Stimulated activated naive CD8-positive, alpha-beta T cell treated with anti-CD3 and anti-CD28 coated beads, Interleukin-15, Interleukin-2, amounts not matched to agents 100 ng/mL and 50 ng/mL, for 24 hours (primary cell): ENCODE results near the gene SLC38A9.

Source experiments
- H3K27ac Mint-ChIP-seq: one replicate; pipeline ENCODE4 v1.8.0; 2021; ENCODE audit warnings: mild to moderate bottlenecking, mixed read lengths
- H3K27me3 Mint-ChIP-seq: one replicate; pipeline ENCODE4 v1.8.0; 2021; ENCODE audit warnings: mixed read lengths
- H3K36me3 Mint-ChIP-seq: one replicate; pipeline ENCODE4 v1.8.0; 2021; ENCODE audit warnings: low read depth, mixed read lengths
- H3K4me1 Mint-ChIP-seq: one replicate; pipeline ENCODE4 v1.8.0; 2021; ENCODE audit warnings: low read depth, mixed read lengths
- H3K4me3 Mint-ChIP-seq: one replicate; pipeline ENCODE4 v1.8.0; 2021; ENCODE audit warnings: mild to moderate bottlenecking, mixed read lengths
- H3K9me3 Mint-ChIP-seq: one replicate; pipeline ENCODE4 v1.8.0; 2021; ENCODE audit warnings: mixed read lengths

Gene SLC38A9

DNA sequence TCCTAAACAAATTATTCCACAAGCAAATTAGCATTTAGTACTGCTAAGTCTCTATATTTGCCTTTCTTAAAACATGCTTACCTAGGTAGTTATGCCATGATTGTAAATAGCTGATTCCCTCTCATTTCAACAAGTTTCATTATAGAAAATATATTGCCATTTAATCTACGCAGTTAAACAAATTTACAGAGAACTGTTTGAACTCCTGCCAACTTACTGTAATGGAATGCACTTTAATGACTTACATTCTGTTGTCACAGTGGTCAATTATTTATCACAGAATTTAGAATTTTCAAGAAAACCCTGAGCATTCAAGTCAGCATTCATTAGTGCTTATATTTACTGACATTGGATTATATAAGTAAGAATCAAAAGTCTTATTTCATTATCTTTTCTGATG is 19.6 kb downstream of the SLC38A9 start:
- no peaks in the 10 kb centered on the region for H3K4me1 Mint-ChIP-seq
- no peaks in the 10 kb centered on the region for H3K9me3 Mint-ChIP-seq
- no peak overlapping the region for H3K27ac Mint-ChIP-seq
- H3K4me3 Mint-ChIP-seq: no peak overlapping the region
- H3K36me3 Mint-ChIP-seq: peaks cover 6% of the 10 kb centered on the region
- H3K27me3 Mint-ChIP-seq: no peaks in the 10 kb centered on the region

DNA sequence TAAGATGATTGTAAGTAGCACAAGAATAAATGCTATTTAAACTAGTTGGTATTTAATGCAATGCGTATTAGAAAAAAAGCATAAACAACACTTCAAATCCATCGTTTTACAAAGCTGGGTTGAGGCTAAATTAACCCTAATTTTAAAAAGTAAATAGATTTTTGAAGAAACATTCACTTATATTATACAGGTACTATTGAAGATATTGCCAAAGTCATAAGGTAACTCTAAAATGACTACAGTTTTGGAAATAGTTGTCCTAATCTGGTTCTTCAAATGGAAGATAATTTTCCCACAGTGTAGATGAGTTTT is 20.1 kb downstream of the SLC38A9 start:
- Mint-ChIP-seq H3K36me3 (peaks cover 2% of the 10 kb centered on the region), H3K4me3 (no peak overlapping the region), H3K27ac (no peak overlapping the region), H3K9me3 (no peaks in the 10 kb centered on the region), H3K27me3 (no peaks in the 10 kb centered on the region), H3K4me1 (no peaks in the 10 kb centered on the region)

- H3K4me1 Mint-ChIP-seq: no peaks in the 10 kb centered on the region
- H3K9me3 Mint-ChIP-seq: no peaks in the 10 kb centered on the region
- no peaks in the 10 kb centered on the region for H3K27me3 Mint-ChIP-seq
- no peaks in the 10 kb centered on the region for H3K36me3 Mint-ChIP-seq
- no peak overlapping the region for H3K4me3 Mint-ChIP-seq
- no peak overlapping the region for H3K27ac Mint-ChIP-seq
Measured at GRCh38 chr5:55691265-55692105, 20.6 kb downstream of the SLC38A9 start.

GRCh38 chr5:55682071-55682470 is 30.1 kb downstream of the SLC38A9 start:
- H3K27ac Mint-ChIP-seq: no peak overlapping the region
- H3K9me3 Mint-ChIP-seq: no peaks in the 10 kb centered on the region
- H3K4me1 Mint-ChIP-seq: no peaks in the 10 kb centered on the region
- no peaks in the 10 kb centered on the region for H3K27me3 Mint-ChIP-seq
- peaks cover 4% of the 10 kb centered on the region for H3K36me3 Mint-ChIP-seq
- no peak overlapping the region for H3K4me3 Mint-ChIP-seq

DNA sequence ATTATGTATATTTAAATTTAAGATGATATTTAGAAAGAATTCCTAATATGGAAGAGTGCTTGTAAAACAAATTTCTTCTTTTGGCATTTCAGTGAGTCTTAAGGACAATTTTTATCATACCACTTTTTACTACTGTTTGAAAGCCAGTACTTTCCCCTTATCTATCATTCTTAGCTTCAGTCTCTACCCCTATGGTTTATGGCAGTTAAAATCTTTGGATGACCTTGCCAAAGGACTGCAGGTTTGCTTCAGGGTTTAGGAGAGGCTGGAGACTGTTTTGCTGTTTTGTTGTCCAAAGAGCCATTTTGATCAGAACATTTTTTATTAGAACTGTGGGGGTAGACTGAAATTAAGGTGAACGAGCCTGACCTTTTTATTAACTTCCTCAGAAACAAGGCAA is 30.8 kb downstream of the SLC38A9 start:
- no peak overlapping the region for H3K27ac Mint-ChIP-seq
- peaks cover 4% of the 10 kb centered on the region for H3K36me3 Mint-ChIP-seq
- no peak overlapping the region for H3K4me3 Mint-ChIP-seq
- H3K4me1 Mint-ChIP-seq: no peaks in the 10 kb centered on the region
- H3K9me3 Mint-ChIP-seq: no peaks in the 10 kb centered on the region
- H3K27me3 Mint-ChIP-seq: no peaks in the 10 kb centered on the region

GRCh38 chr5:55680353-55680752 is 31.8 kb downstream of the SLC38A9 start:
- no peaks in the 10 kb centered on the region for H3K27me3 Mint-ChIP-seq

GRCh38 chr5:55679556-55679955 is 32.6 kb downstream of the SLC38A9 start:
- Mint-ChIP-seq H3K27me3 (no peaks in the 10 kb centered on the region), H3K9me3 (no peaks in the 10 kb centered on the region), H3K4me1 (no peaks in the 10 kb centered on the region), H3K27ac (no peak overlapping the region), H3K36me3 (peaks cover 4% of the 10 kb centered on the region), H3K4me3 (no peak overlapping the region)

More at GRCh38 chr5:55680353-55680752, 31.8 kb downstream of the SLC38A9 start:
- Mint-ChIP-seq H3K9me3 (no peaks in the 10 kb centered on the region), H3K4me3 (no peak overlapping the region), H3K27ac (no peak overlapping the region), H3K4me1 (no peaks in the 10 kb centered on the region), H3K36me3 (peaks cover 4% of the 10 kb centered on the region)

DNA sequence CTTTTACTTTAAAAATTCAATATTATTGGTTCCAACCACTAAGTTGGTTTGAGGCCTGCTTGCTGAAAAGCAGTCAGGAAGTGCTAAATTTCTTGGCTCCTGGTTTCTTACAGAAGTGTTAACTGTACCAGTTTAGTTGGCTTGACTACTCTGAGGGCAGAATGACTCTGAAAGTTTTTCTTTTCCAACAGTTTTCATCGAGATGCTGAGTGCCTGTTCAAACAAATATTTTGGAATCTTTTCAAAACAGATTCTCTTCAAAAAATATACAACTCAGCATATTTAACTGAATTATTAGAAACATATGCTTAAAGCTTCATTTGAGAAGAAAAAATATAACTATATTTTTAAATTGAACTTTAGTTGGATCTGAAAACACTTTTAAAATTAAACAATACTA is 37.0 kb downstream of the SLC38A9 start:
- H3K27me3 Mint-ChIP-seq: no peaks in the 10 kb centered on the region
- H3K36me3 Mint-ChIP-seq: peaks cover 6% of the 10 kb centered on the region
- no peaks in the 10 kb centered on the region for H3K9me3 Mint-ChIP-seq
- H3K27ac Mint-ChIP-seq: no peak overlapping the region
- no peak overlapping the region for H3K4me3 Mint-ChIP-seq
- H3K4me1 Mint-ChIP-seq: no peaks in the 10 kb centered on the region

DNA sequence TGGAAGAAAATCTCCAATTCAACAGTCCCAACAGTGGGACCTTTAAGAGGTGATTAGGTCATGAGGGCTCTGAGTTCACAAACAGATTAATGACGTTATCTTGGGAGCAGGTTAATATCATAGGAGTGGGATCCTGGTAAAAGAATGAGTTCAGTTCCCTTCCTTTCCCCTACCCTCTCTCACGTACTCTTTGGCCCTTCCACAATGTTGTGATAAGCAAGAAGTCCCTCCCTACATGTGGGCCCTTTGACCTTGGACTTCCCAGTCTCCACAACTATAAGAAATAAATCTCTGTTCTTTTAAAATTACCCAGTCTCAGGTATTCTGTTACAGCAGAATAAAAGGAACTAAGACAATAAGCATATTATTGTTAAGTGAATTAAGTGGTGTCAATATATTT is 37.8 kb downstream of the SLC38A9 start:
- H3K4me3 Mint-ChIP-seq: no peak overlapping the region
- no peak overlapping the region for H3K27ac Mint-ChIP-seq
- H3K27me3 Mint-ChIP-seq: no peaks in the 10 kb centered on the region
- no peaks in the 10 kb centered on the region for H3K4me1 Mint-ChIP-seq
- peaks cover 6% of the 10 kb centered on the region for H3K36me3 Mint-ChIP-seq
- H3K9me3 Mint-ChIP-seq: no peaks in the 10 kb centered on the region

DNA sequence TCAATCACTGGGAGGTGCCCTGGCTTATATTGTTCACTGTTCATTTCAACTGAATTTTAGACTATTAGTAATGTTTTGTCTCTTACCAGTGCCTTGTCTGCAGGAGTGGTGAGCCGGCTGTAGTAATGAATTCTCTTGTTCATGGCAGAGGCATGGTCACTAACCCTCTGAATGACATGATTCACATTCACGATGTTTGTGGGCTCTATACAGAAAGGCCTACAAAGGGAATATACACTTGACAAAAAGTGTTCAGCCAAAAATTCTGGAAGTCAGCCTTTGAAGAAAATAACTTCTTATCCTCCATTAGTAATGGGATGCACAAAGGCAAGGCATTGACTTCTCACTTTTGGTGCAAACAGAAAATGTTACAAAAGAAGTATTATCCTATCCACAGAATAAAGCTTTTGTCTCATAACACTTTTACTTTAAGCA is 39.6 kb downstream of the SLC38A9 start:
- Mint-ChIP-seq H3K4me1 (no peaks in the 10 kb centered on the region), H3K9me3 (no peaks in the 10 kb centered on the region), H3K27ac (peak overlapping the region; percentile 36), H3K36me3 (peaks cover 23% of the 10 kb centered on the region), H3K4me3 (no peak overlapping the region), H3K27me3 (no peaks in the 10 kb centered on the region)

GRCh38 chr5:55671975-55672374 is 40.1 kb downstream of the SLC38A9 start:
- Mint-ChIP-seq H3K27me3 (no peaks in the 10 kb centered on the region), H3K9me3 (no peaks in the 10 kb centered on the region), H3K36me3 (peaks cover 25% of the 10 kb centered on the region), H3K4me1 (no peaks in the 10 kb centered on the region), H3K4me3 (no peak overlapping the region), H3K27ac (peak overlapping the region; percentile 36)

GRCh38 chr5:55668356-55668755 is 43.8 kb downstream of the SLC38A9 start:
- Mint-ChIP-seq H3K4me3 (no peak overlapping the region), H3K9me3 (no peaks in the 10 kb centered on the region), H3K27ac (no peak overlapping the region), H3K4me1 (no peaks in the 10 kb centered on the region), H3K27me3 (no peaks in the 10 kb centered on the region), H3K36me3 (peaks cover 32% of the 10 kb centered on the region)

- Mint-ChIP-seq H3K4me3 (no peak overlapping the region), H3K27ac (no peak overlapping the region), H3K27me3 (no peaks in the 10 kb centered on the region), H3K4me1 (no peaks in the 10 kb centered on the region), H3K9me3 (no peaks in the 10 kb centered on the region), H3K36me3 (peaks cover 32% of the 10 kb centered on the region)
Measured at GRCh38 chr5:55667938-55668337, 44.2 kb downstream of the SLC38A9 start.

DNA sequence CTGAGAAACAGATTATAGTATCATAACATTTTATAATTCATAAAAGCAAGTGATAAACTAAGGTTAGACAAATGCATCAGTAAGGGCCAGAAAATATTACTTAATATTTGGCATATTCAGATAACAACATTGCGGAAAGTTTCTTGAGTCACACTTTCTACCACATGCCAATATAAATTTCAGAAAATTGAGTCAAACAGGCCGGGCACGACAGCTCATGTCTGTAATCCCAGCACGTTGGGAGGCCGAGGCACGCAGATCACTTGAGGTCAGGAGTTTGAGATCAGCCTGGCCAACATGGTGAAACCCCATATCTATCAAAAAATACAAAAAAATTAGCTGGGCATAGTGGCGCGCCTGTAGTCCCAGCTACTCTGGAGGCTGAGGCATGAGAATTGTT is 47.1 kb downstream of the SLC38A9 start:
- H3K36me3 Mint-ChIP-seq: peaks cover 36% of the 10 kb centered on the region
- H3K27me3 Mint-ChIP-seq: no peaks in the 10 kb centered on the region
- H3K4me3 Mint-ChIP-seq: no peak overlapping the region
- no peaks in the 10 kb centered on the region for H3K4me1 Mint-ChIP-seq
- H3K27ac Mint-ChIP-seq: no peak overlapping the region
- no peaks in the 10 kb centered on the region for H3K9me3 Mint-ChIP-seq

DNA sequence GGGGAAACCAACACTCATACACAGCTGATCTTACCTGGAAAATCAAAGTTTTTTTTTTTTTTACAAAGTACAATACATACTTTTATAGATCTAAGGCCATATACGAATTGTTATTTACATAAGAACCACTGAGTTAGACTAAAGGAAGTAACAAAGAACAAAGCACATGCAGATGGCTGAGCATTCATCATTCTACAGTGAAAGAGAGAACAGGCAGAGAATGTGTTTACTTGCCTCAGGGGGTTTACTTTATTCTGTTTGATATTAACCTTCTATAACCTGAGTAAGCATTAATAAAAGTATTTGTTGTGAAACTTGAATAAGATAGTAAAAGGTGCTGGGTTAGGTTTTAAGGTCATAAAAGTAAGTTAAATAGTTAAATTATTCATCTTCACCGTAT is 54.7 kb downstream of the SLC38A9 start:
- H3K9me3 Mint-ChIP-seq: no peaks in the 10 kb centered on the region
- H3K27ac Mint-ChIP-seq: no peak overlapping the region
- H3K4me1 Mint-ChIP-seq: no peaks in the 10 kb centered on the region
- H3K27me3 Mint-ChIP-seq: no peaks in the 10 kb centered on the region
- H3K4me3 Mint-ChIP-seq: no peak overlapping the region
- peaks cover 11% of the 10 kb centered on the region for H3K36me3 Mint-ChIP-seq

- Mint-ChIP-seq H3K36me3 (peaks cover 30% of the 10 kb centered on the region), H3K27ac (no peak overlapping the region), H3K4me3 (no peak overlapping the region), H3K27me3 (no peaks in the 10 kb centered on the region), H3K4me1 (peaks cover 15% of the 10 kb centered on the region), H3K9me3 (no peaks in the 10 kb centered on the region)
Measured at GRCh38 chr5:55650386-55650785, 61.7 kb downstream of the SLC38A9 start.
